HL-60 (cell line): ENCODE results near the gene PC.

Source experiments
- GABPA ChIP-seq: IDR thresholded peaks from 2 replicates; pipeline ENCODE4 v1.6.1; 2012; ENCODE audit warnings: low read depth
- POLR2AphosphoS5 ChIP-seq: IDR thresholded peaks from 2 replicates; pipeline ENCODE4 v1.6.1; 2012; ENCODE audit warnings: low read depth
- SPI1 ChIP-seq: IDR thresholded peaks from 2 replicates; pipeline ENCODE4 v1.6.1; 2012; ENCODE audit warnings: low read depth, mild to moderate bottlenecking, borderline replicate concordance
- TF ChIP-seq, protein P1 (sequence below): IDR thresholded peaks from one replicate; pipeline ENCODE4 v1.5.1; 2011; ENCODE audit warnings: low read length, control low read depth, inconsistent platforms; ENCODE audit not compliant: insufficient read depth
- TF ChIP-seq, protein P2 (sequence below): IDR thresholded peaks from 2 replicates; pipeline ENCODE4 v1.6.1; 2012; ENCODE audit warnings: low read depth; ENCODE audit not compliant: insufficient replicate concordance

DNA sequence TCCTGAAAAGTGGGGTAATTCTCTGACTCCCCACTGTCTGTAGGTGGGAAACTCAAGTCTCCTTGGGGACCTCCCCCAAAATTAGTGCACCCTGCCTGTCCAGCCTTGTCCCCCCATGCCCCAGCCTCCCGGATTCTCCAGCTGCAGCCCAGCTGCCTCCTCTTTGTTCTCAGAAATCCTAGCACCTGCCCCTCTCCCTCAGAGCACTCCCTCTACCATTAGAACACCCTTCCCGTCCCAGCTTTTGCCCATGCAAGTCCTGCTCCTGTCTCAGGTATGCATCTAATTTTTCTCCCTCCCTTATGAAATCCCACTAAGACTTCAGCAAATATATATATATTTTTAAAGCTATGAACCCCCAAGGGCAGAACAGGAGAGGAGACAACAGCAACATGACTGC is 64.0 kb downstream of the PC start:
- TF ChIP-seq, protein P1, sequence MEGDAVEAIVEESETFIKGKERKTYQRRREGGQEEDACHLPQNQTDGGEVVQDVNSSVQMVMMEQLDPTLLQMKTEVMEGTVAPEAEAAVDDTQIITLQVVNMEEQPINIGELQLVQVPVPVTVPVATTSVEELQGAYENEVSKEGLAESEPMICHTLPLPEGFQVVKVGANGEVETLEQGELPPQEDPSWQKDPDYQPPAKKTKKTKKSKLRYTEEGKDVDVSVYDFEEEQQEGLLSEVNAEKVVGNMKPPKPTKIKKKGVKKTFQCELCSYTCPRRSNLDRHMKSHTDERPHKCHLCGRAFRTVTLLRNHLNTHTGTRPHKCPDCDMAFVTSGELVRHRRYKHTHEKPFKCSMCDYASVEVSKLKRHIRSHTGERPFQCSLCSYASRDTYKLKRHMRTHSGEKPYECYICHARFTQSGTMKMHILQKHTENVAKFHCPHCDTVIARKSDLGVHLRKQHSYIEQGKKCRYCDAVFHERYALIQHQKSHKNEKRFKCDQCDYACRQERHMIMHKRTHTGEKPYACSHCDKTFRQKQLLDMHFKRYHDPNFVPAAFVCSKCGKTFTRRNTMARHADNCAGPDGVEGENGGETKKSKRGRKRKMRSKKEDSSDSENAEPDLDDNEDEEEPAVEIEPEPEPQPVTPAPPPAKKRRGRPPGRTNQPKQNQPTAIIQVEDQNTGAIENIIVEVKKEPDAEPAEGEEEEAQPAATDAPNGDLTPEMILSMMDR: no peak
- no peak for TF ChIP-seq POLR2AphosphoS5
- TF ChIP-seq GABPA: no peak
- TF ChIP-seq, protein P2, sequence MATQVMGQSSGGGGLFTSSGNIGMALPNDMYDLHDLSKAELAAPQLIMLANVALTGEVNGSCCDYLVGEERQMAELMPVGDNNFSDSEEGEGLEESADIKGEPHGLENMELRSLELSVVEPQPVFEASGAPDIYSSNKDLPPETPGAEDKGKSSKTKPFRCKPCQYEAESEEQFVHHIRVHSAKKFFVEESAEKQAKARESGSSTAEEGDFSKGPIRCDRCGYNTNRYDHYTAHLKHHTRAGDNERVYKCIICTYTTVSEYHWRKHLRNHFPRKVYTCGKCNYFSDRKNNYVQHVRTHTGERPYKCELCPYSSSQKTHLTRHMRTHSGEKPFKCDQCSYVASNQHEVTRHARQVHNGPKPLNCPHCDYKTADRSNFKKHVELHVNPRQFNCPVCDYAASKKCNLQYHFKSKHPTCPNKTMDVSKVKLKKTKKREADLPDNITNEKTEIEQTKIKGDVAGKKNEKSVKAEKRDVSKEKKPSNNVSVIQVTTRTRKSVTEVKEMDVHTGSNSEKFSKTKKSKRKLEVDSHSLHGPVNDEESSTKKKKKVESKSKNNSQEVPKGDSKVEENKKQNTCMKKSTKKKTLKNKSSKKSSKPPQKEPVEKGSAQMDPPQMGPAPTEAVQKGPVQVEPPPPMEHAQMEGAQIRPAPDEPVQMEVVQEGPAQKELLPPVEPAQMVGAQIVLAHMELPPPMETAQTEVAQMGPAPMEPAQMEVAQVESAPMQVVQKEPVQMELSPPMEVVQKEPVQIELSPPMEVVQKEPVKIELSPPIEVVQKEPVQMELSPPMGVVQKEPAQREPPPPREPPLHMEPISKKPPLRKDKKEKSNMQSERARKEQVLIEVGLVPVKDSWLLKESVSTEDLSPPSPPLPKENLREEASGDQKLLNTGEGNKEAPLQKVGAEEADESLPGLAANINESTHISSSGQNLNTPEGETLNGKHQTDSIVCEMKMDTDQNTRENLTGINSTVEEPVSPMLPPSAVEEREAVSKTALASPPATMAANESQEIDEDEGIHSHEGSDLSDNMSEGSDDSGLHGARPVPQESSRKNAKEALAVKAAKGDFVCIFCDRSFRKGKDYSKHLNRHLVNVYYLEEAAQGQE: no peak
- no peak for TF ChIP-seq SPI1
